UCSD-AML1 (cell line): ENCODE measurements around the gene MAP3K4.
"Not testable (repeated sequence)": the region's sequence is repeated elsewhere in the genome, so short reads cannot be mapped to it uniquely, and the experiment has no call there.

Experiments
- DNase-seq: peaks from one replicate; lab custom pipeline; 2025; ENCODE audit not compliant: unreplicated experiment; lab: John Stamatoyannopoulos, UW

MAP3K4 gene

GRCh38 chr6:160967351-160967750 is 24.2 kb upstream of the MAP3K4 start:
- no peak for DNase-seq

GRCh38 chr6:160967833-160968232 is 23.7 kb upstream of the MAP3K4 start:
- DNase-seq: no peak

DNA sequence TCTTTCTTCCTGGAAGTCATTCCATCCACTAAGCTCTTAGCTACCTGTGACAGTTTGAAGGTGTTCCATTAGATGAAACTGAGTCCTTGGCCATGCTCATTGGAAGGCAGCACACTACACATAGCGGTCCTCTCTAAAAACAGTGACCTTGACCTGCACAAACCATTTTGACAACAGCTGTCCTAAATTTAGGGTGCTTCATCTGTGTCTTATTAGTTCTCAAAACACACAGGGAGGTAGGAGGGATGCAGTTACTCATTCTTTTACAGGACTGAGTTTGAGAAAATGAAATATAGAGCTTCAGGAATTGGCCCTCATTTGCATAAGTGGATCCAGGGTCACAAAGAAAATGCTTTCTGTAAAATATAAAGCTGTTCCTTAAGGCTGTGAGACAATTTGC is 20.4 kb upstream of the MAP3K4 start:
- DNase-seq: no peak

- DNase-seq: no peak
Observed at GRCh38 chr6:160972111-160972510, 19.5 kb upstream of the MAP3K4 start.

- DNase-seq: not testable (repeated sequence)
Observed at GRCh38 chr6:160972594-160972993, 19.0 kb upstream of the MAP3K4 start.

DNA sequence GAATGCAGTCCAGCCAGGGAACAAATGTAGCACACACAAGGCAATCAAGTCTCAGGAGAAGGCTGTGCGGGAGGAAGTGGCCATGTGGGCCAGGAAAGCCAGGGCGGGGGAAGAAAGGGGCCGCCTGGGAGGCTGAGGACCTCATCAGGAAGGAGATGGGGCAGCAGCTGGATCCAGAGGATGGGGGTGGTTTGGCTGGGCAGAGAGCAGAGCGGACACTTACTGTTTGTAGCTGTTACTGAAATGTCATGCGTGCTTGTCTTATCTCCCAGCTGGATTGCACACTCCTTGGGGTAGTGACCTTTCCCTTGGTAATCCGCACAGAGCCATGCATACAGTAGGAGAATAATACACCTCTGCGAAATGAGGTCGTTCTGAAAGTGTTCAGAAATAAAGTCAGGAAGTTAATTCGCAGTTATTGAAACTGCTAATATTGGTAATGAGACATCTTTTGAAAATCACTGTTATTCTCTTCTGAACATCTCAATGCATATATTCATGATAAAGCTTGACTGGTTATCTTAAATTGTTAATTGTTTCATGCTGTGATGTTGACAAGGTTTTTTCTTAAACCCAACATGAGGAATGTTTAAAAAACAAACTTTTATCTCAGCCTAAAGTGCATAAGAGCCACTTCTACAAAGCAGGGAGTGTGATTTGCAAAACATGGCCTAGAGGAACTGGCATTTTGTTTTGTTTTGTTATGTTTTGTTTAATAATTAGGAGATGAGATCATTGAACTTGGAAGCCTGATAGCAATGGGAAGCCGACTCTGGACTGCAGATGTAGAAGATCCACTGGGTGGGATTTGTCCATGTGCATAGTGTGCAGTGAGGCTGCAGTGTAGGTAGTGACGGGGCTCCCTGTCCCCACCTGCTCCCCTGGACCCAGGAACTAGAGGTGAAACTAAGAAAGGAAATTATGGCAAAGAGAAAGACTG is 18.0 kb upstream of the MAP3K4 start:
- DNase-seq: peak; percentile 29

- DNase-seq: no peak
Observed at GRCh38 chr6:160974304-160974771, 17.2 kb upstream of the MAP3K4 start.

DNA sequence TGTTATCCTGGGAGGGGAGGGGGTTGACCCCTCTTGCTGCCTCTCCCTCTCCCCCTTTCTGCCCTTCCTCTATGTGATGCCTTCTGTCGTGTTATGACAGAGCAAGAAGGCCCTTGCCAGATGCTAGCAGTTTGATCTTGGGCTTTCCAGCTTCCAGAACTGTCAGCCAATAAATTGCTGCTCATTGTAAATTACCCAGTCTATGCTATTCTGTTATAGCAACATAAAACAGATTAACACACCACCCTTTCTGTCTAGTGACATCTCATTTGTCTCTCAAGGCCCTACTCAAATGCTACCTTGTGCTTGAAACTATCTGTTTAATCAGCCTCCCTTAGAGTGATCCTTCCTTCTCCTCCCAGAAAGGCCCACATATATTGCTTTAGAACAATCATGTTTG is 16.4 kb upstream of the MAP3K4 start:
- DNase-seq: no peak

- not testable (repeated sequence) for DNase-seq
Observed at GRCh38 chr6:160975961-160976360, 15.6 kb upstream of the MAP3K4 start.

DNA sequence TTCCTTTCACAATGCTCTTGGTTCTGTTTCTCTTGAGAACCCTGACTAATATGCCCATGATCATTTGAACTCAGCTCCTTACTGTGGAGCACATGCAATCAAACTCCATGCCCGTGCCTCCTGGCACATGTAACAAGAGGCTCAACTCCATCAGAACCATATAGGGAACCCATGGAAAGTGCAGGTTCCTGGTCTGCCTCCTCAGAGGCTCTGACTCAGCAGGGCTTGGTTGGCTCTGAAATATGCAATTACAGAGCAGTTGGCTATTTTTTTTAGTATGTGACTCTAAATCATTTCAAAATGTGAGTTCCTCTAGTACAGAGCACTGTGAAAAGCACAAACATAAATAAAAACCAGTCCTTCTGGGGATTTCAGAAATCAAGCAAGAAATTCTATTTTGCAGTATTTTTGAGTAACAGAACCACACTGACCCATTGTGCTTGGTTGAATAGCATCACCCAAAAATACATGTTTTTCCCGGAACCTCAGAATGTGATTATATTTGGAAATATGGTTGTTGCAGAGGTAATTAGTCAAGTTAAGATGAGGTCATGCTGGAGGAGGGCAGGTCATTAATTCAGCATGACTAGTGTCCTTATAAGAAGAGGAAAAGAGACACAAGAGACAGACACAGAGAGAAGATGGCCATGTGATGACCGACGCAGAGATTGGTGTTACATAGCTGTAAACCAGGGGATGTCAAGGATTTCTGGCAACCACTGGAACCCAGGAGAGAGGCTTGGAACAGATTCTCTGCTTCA is 13.2 kb upstream of the MAP3K4 start:
- DNase-seq: no peak

DNA sequence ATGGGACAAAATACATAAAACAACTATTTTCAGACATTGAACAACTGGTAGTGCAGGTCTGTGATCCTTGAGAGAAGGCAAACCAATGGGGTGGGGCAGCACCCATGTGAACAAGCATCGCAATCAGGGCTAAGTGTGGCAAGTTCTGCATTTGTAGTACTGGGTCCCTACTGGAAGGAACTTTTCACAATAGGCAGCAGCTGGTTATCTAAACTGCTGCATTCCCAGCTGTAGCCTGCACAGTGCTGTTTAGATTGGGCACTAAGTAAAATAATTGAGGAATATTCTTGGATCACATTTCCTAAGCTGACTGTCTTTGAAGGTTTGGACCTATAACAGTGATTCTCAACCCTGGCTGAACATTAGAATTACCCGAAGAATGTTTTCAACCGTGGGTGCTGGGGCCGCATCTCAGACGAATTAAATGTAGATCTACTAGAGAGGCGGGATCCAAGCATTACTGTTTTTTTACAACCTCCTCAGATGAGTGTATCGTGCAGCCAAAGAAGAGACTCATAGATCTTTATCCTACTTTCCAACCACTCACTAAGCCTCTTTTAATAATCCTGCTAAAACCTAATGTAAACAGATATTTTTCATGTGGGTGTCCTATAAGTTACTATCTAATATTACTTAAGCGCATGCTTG is 12.4 kb upstream of the MAP3K4 start:
- DNase-seq: no peak

- not testable (repeated sequence) for DNase-seq
Observed at GRCh38 chr6:160983377-160983948, 8.1 kb upstream of the MAP3K4 start.

- DNase-seq: no peak
Observed at GRCh38 chr6:160986851-160987250, 4.7 kb upstream of the MAP3K4 start.

DNA sequence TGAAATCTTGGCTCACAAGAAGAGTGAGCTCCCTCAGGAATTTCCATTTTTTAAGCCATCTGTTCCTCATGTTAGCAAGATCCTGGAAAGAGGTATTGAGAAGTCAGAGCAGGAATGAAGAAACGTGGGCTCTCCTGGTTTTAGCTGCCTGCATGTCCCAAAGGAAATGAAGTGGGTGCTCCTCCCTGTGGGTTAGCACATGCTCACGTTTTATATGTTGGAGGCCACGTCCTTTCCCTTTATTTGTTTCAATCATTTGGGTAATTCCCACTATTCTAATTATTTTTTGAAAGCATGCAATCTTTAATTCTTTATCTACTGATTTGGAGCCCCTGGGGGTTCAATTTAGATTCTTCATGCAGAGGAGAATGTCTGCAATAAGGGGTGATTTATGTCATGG is 4.3 kb upstream of the MAP3K4 start:
- no peak for DNase-seq

GRCh38 chr6:160990847-160991405 is 643 bp upstream of the MAP3K4 start:
- no peak for DNase-seq

DNA sequence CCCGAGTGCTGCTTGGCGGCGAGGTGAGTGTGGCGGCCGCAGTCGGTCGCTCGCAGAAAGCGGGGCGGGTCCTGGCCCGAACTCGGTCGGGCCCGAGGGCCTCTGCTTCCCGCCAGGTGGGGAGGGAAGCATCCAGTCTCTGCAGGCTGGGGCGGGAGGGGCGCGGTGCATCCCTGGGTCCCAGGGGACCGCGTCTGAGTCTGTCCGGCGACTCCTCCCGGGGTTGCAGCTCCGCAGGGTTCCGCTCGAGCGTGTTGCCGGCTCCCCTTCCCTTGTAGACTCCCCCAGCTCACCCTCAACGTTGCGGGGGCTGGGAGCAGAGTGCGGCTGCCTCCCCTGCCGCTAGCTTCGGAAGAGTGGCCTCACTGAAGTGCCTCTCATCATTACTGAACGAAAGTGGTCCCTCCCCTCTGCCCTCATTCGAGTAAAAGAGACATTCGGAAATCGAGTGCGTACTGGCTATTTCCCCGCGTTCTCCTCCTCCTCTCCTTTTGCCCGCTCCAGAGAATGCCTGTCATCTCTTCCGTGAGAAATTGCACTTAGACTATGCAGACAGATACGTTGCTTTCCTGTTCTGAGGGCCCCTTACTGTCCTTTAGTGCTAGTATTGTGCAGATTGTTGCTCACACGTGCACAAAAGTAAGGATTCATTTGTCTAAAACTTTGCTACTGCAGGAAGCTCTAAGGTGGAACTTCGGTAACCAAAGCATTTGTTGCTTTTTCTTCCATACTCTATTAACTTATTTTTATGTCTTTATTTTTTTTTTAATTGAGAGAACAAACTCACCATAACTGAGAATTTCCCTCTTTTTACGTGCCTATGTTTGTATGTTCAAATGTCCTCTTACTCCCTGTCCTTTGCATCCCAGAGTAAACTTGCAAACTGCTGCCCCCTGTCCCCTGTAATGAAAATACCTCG is 751 bp downstream of the MAP3K4 start:
- peak; percentile 62 for DNase-seq

DNA sequence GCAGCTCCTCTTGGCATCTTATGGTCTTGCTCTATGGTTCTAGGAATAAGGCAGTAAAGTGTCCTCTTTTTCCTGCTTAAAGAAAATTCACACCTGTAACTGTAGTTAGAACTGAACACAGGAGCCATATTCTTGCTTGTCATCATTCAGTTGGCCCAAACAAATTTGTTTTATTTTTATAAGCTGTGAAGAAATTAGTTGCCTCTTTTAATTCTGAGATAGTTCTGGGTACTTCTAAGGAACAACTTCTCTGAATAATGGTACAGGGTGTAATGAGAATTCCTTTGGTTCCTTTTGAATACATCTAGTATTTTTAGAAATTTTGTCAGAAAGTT is 1.4 kb downstream of the MAP3K4 start:
- no peak for DNase-seq

GRCh38 chr6:160995271-160995670 is 3.7 kb downstream of the MAP3K4 start:
- no peak for DNase-seq

- no peak for DNase-seq
Observed at GRCh38 chr6:160996131-160996601, 4.6 kb downstream of the MAP3K4 start.

- DNase-seq: no peak
Observed at GRCh38 chr6:160998217-160998616, 6.6 kb downstream of the MAP3K4 start.
